Spinal cord (tissue), 10 donors: Measurements from ENCODE around the gene PEX16. TPM values are rescaled to one million over a fixed set of nuclear protein-coding genes. Genes with fewer than 3 reads are reported as not detected.
A peak's percentile ranks its signal among the peaks of the same experiment; 100 is the strongest.

Source experiments
- DNase-seq, 6 donors: peaks; one replicate each; pipeline versions ENCODE4 v3.0.0 to v3.0.0-alpha.2; 2013 to 2015; ENCODE audit warnings: low spot score in 6 of 6, low read depth in 4 of 6
- H3K27ac ChIP-seq: one replicate; pipeline ENCODE4 v1.5.1; 2013; ENCODE audit warnings: low read depth, low read length, control low read depth
- H3K27me3 ChIP-seq: one replicate; pipeline ENCODE4 v1.6.1; 2013; ENCODE audit warnings: low read length; ENCODE audit not compliant: control insufficient read depth, insufficient read depth
- H3K36me3 ChIP-seq: one replicate; pipeline ENCODE4 v1.6.1; 2013; ENCODE audit warnings: low read length; ENCODE audit not compliant: control insufficient read depth, insufficient read depth
- H3K4me1 ChIP-seq: one replicate; pipeline ENCODE4 v1.6.1; 2013; ENCODE audit warnings: low read length; ENCODE audit not compliant: control insufficient read depth, insufficient read depth
- H3K4me3 ChIP-seq: one replicate; pipeline ENCODE4 v1.5.1; 2013; ENCODE audit warnings: low read depth, low read length, control low read depth
- H3K9me3 ChIP-seq: one replicate; pipeline ENCODE4 v1.6.1; 2013; ENCODE audit warnings: low read length; ENCODE audit not compliant: control insufficient read depth, insufficient read depth
- WGBS: methylation state at CpG from one replicate; pipeline ENCODE4 v1.1.5; 2013; ENCODE audit warnings: missing lambda C conversion rate; ENCODE audit not compliant: insufficient coverage; 5-methylcytosine and 5-hydroxymethylcytosine counted together
- polyA plus RNA-seq, 2 donors: library from polyadenylated mRNA; unstranded; fragments of 120-200 nt; gene quantifications; one replicate each; pipeline ENCODE4 v1.2.1, GENCODE V29; 2013; ENCODE audit not compliant: insufficient read length in 2 of 2
- total RNA-seq, 2 donors: library from RNA; depleted of rRNA in 1 of 2; stranded (reverse); fragments of 120-200 nt in 1 of 2; fragments of >200 nt in 1 of 2; gene quantifications; one replicate each; pipeline versions ENCODE4 v1.2.3 to v1.2.4, GENCODE V29; 2013 to 2014
- donor health status: healthy.

PEX16 gene
- total and polyA plus RNA-seq, 4 donors = 14.8 to 39.9 (median 34.1) TPM

GRCh38 chr11:45918962-45919675 is 1.4 kb upstream of the PEX16 start:
- H3K4me1 ChIP-seq = peaks cover 49% of the 10 kb centered on the region
- no peak for DNase-seq
- H3K36me3 ChIP-seq = peaks cover 21% of the 10 kb centered on the region
- H3K27ac ChIP-seq = peak overlapping the region; percentile 89
- 62% methylated on average over 5 of the region's 7 CpGs for WGBS
- H3K9me3 ChIP-seq = no peaks in the 10 kb centered on the region
- peaks cover 25% of the 10 kb centered on the region for H3K27me3 ChIP-seq
- H3K4me3 ChIP-seq = peak overlapping the region; percentile 97

GRCh38 chr11:45918331-45918941 is 759 bp upstream of the PEX16 start:
- Histone ChIP-seq H3K4me3 (peak overlapping the region; percentile 97), H3K9me3 (no peaks in the 10 kb centered on the region), H3K4me1 (peaks cover 48% of the 10 kb centered on the region), H3K27ac (peak overlapping the region; percentile 89), H3K27me3 (peaks cover 20% of the 10 kb centered on the region), H3K36me3 (peaks cover 28% of the 10 kb centered on the region)
- WGBS = under 1% methylated on average over 29 of the region's 38 CpGs
- peak in 2 of 6 donors; percentile 84 to 89 for DNase-seq

GRCh38 chr11:45917286-45917622 is 423 bp downstream of the PEX16 start:
- no peak for DNase-seq
- H3K4me1 ChIP-seq = peaks cover 38% of the 10 kb centered on the region
- H3K36me3 ChIP-seq = peaks cover 40% of the 10 kb centered on the region
- no peaks in the 10 kb centered on the region for H3K9me3 ChIP-seq
- H3K27me3 ChIP-seq = peaks cover 14% of the 10 kb centered on the region
- H3K4me3 ChIP-seq = peak overlapping the region; percentile 97
- H3K27ac ChIP-seq = peak overlapping the region; percentile 89
- 11% methylated on average over 8 of the region's 16 CpGs for WGBS

GRCh38 chr11:45915446-45915845 is 2.2 kb downstream of the PEX16 start:
- DNase-seq = no peak
- H3K36me3 ChIP-seq = peaks cover 58% of the 10 kb centered on the region
- WGBS = 84% methylated on average over 10 of the region's 13 CpGs

GRCh38 chr11:45913942-45914635 is 3.6 kb downstream of the PEX16 start:
- Histone ChIP-seq H3K4me1 (peaks cover 26% of the 10 kb centered on the region), H3K36me3 (peaks cover 72% of the 10 kb centered on the region), H3K9me3 (no peaks in the 10 kb centered on the region), H3K27me3 (no peaks in the 10 kb centered on the region), H3K4me3 (no peak overlapping the region), H3K27ac (no peak overlapping the region)
- WGBS = 91% methylated on average over 22 of the region's 22 CpGs
- no peak for DNase-seq

More at GRCh38 chr11:45915446-45915845, 2.2 kb downstream of the PEX16 start:
- H3K27ac ChIP-seq = no peak overlapping the region
- H3K9me3 ChIP-seq = no peaks in the 10 kb centered on the region
- peaks cover 2% of the 10 kb centered on the region for H3K27me3 ChIP-seq
- no peak overlapping the region for H3K4me3 ChIP-seq
- peaks cover 28% of the 10 kb centered on the region for H3K4me1 ChIP-seq

GRCh38 chr11:45913514-45913913 is 4.2 kb downstream of the PEX16 start:
- 96% methylated on average over 19 of the region's 19 CpGs for WGBS

GRCh38 chr11:45910623-45911022 is 7.1 kb downstream of the PEX16 start:
- WGBS = 88% methylated on average over 9 of the region's 9 CpGs
- Histone ChIP-seq H3K27me3 (no peaks in the 10 kb centered on the region), H3K9me3 (no peaks in the 10 kb centered on the region), H3K27ac (no peak overlapping the region), H3K36me3 (peaks cover 98% of the 10 kb centered on the region), H3K4me3 (no peak overlapping the region), H3K4me1 (peaks cover 31% of the 10 kb centered on the region)
- DNase-seq = no peak

More at GRCh38 chr11:45913514-45913913, 4.2 kb downstream of the PEX16 start:
- peaks cover 28% of the 10 kb centered on the region for H3K4me1 ChIP-seq
- H3K27me3 ChIP-seq = no peaks in the 10 kb centered on the region
- no peak overlapping the region for H3K4me3 ChIP-seq
- H3K9me3 ChIP-seq = no peaks in the 10 kb centered on the region
- peaks cover 77% of the 10 kb centered on the region for H3K36me3 ChIP-seq
- no peak for DNase-seq
- no peak overlapping the region for H3K27ac ChIP-seq

- peaks cover 31% of the 10 kb centered on the region for H3K4me1 ChIP-seq
- no peaks in the 10 kb centered on the region for H3K27me3 ChIP-seq
- H3K27ac ChIP-seq = no peak overlapping the region
- DNase-seq = no peak
- 86% methylated on average over 24 of the region's 32 CpGs for WGBS
- H3K4me3 ChIP-seq = no peak overlapping the region
- H3K36me3 ChIP-seq = peaks cover 98% of the 10 kb centered on the region
- H3K9me3 ChIP-seq = no peaks in the 10 kb centered on the region
Measured at GRCh38 chr11:45909594-45910475, 7.8 kb downstream of the PEX16 start.

- H3K9me3 ChIP-seq = no peaks in the 10 kb centered on the region
- 66% methylated on average over 8 of the region's 8 CpGs for WGBS
- peak overlapping the region; percentile 57 for H3K27ac ChIP-seq
- no peak overlapping the region for H3K4me3 ChIP-seq
- peaks cover 98% of the 10 kb centered on the region for H3K36me3 ChIP-seq
- H3K4me1 ChIP-seq = peaks cover 44% of the 10 kb centered on the region
- H3K27me3 ChIP-seq = no peaks in the 10 kb centered on the region
- DNase-seq = peak in 2 of 6 donors; percentile 19 to 59
Measured at GRCh38 chr11:45907911-45908370, 9.7 kb downstream of the PEX16 start.
